Thoracic aorta (tissue), 2 donors: ENCODE measurements around the gene SAMD4A. TPM values are rescaled to one million over a fixed set of nuclear protein-coding genes. Genes with fewer than 3 reads are reported as not detected.

Source experiments
- ATAC-seq: fragments of 150-250 bp; one replicate; pipeline ENCODE4 v1.8.0; 2017; ENCODE audit warnings: low read depth; ENCODE audit not compliant: insufficient number of reproducible peaks, low FRiP score
- DNase-seq: peaks from one replicate; pipeline ENCODE4 v3.0.0-alpha.2; 2020; ENCODE audit warnings: low spot score
- H3K27ac ChIP-seq, 2 donors: fragments of 200-600 bp; sonication (generic); 1 replicate in 1 of 2; 2 replicates in 1 of 2; pipeline ENCODE4 v1.5.1; 2016; ENCODE audit warnings: mild to moderate bottlenecking in 2 of 2, moderate library complexity in 2 of 2
- H3K27me3 ChIP-seq: fragments of 200-600 bp; sonication (generic); replicated peaks from 2 replicates; pipeline ENCODE4 v1.6.0; 2016; ENCODE audit warnings: mild to moderate bottlenecking; ENCODE audit not compliant: insufficient read depth
- H3K36me3 ChIP-seq: fragments of 200-600 bp; sonication (generic); one replicate; pipeline ENCODE4 v1.5.1; 2016
- H3K4me1 ChIP-seq, 2 donors: fragments of 200-600 bp; sonication (generic); 1 replicate in 1 of 2; 2 replicates in 1 of 2; pipeline versions ENCODE4 v1.5.1 to v1.6.0; 2016; ENCODE audit warnings: low read depth in 2 of 2, mild to moderate bottlenecking in 1 of 2; ENCODE audit not compliant: control insufficient read depth in 1 of 2
- H3K4me3 ChIP-seq: fragments of 200-600 bp; sonication (generic); 2 replicates; pipeline ENCODE4 v1.5.1; 2016; ENCODE audit warnings: mild to moderate bottlenecking
- H3K9me3 ChIP-seq: fragments of 200-600 bp; sonication (generic); 2 replicates; pipeline ENCODE4 v1.5.1; 2016
- total RNA-seq, 2 donors: library from RNA; depleted of rRNA; stranded (reverse); fragments of >200 nt; gene quantifications; one replicate each; pipeline versions ENCODE4 v1.1.0 to v1.2.3, GENCODE V29; 2016
- TF ChIP-seq, protein P1 (sequence below): fragments of 200-600 bp; sonication (generic); IDR thresholded peaks from one replicate; pipeline ENCODE4 v1.5.1; 2019; ENCODE audit warnings: antibody characterized with exemption

Gene SAMD4A
- total RNA-seq, 2 donors from 2014 or later: 142 to 172 TPM

GRCh38 chr14:54538055-54538454 is 28.9 kb upstream of the SAMD4A start:
- DNase-seq: no peak
- H3K27ac ChIP-seq: no peak overlapping the region
- H3K9me3 ChIP-seq: no peaks in the 10 kb centered on the region
- peaks cover 7% of the 10 kb centered on the region for H3K36me3 ChIP-seq
- no peaks in the 10 kb centered on the region for H3K27me3 ChIP-seq
- H3K4me1 ChIP-seq: no peaks in the 10 kb centered on the region
- TF ChIP-seq, protein P1, sequence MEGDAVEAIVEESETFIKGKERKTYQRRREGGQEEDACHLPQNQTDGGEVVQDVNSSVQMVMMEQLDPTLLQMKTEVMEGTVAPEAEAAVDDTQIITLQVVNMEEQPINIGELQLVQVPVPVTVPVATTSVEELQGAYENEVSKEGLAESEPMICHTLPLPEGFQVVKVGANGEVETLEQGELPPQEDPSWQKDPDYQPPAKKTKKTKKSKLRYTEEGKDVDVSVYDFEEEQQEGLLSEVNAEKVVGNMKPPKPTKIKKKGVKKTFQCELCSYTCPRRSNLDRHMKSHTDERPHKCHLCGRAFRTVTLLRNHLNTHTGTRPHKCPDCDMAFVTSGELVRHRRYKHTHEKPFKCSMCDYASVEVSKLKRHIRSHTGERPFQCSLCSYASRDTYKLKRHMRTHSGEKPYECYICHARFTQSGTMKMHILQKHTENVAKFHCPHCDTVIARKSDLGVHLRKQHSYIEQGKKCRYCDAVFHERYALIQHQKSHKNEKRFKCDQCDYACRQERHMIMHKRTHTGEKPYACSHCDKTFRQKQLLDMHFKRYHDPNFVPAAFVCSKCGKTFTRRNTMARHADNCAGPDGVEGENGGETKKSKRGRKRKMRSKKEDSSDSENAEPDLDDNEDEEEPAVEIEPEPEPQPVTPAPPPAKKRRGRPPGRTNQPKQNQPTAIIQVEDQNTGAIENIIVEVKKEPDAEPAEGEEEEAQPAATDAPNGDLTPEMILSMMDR: no peak
- no peak overlapping the region for H3K4me3 ChIP-seq
- no peak for ATAC-seq

GRCh38 chr14:54547583-54547982 is 19.3 kb upstream of the SAMD4A start:
- Histone ChIP-seq H3K9me3 (no peaks in the 10 kb centered on the region), H3K4me1 (no peaks in the 10 kb centered on the region), H3K27me3 (no peaks in the 10 kb centered on the region), H3K27ac (no peak overlapping the region), H3K36me3 (no peaks in the 10 kb centered on the region), H3K4me3 (no peak overlapping the region)
- ATAC-seq: no peak
- no peak for DNase-seq
- TF ChIP-seq, protein P1: no peak

DNA sequence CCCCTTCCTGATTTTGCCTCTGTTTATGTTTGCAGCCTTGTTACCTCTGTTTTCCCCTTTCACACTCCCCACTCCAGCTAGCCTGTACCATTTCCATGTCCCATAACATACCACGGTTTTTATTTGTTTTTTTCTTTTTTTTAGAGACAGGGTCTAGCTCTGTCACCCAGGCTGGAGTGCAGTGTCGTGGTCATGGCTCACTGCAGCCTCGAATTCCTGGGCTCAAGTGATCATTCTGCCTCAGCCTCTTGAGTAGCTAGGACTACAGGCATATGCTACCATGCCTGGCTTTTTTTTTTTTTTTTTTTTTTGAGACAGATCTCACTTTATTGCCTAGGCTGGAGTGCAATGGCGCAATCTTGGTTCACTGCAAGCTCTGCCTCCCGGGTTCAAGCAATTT is 18.4 kb upstream of the SAMD4A start:
- no peak overlapping the region for H3K27ac ChIP-seq
- no peaks in the 10 kb centered on the region for H3K4me1 ChIP-seq
- ATAC-seq (no peak), DNase-seq (no peak)
- TF ChIP-seq, protein P1: no peak
- H3K9me3 ChIP-seq: no peaks in the 10 kb centered on the region
- no peaks in the 10 kb centered on the region for H3K36me3 ChIP-seq
- no peak overlapping the region for H3K4me3 ChIP-seq
- no peaks in the 10 kb centered on the region for H3K27me3 ChIP-seq

GRCh38 chr14:54549862-54550261 is 17.1 kb upstream of the SAMD4A start:
- no peaks in the 10 kb centered on the region for H3K36me3 ChIP-seq
- no peaks in the 10 kb centered on the region for H3K4me1 ChIP-seq
- TF ChIP-seq, protein P1: no peak
- DNase-seq: no peak
- H3K27ac ChIP-seq: no peak overlapping the region
- no peaks in the 10 kb centered on the region for H3K27me3 ChIP-seq
- no peak overlapping the region for H3K4me3 ChIP-seq
- no peaks in the 10 kb centered on the region for H3K9me3 ChIP-seq
- ATAC-seq: no peak

DNA sequence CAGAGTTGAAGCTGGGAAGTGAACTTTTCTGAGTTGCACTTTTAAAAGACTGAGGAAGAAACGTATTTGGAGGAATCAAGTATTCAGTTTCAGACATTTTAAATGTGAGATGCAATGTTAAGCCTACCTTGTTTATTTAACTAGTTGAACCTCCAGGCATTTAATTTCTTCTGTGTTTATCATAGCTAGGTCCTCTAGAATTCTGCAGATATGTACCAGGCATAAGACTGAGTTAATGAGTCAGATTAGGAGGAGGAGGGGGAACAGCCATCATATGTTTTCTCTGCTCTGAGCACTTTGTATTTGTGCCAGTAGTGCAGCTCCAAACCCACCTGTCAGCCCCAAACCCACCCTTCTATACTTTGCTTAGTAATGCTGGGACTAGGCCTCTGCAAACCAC is 16.4 kb upstream of the SAMD4A start:
- H3K4me1 ChIP-seq: no peaks in the 10 kb centered on the region
- DNase-seq: no peak
- TF ChIP-seq, protein P1: no peak

More for the DNA sequence above, 16.4 kb upstream of the SAMD4A start:
- H3K4me3 ChIP-seq: no peak overlapping the region
- H3K27ac ChIP-seq: no peak overlapping the region
- no peaks in the 10 kb centered on the region for H3K27me3 ChIP-seq
- no peaks in the 10 kb centered on the region for H3K36me3 ChIP-seq
- ATAC-seq: no peak
- H3K9me3 ChIP-seq: no peaks in the 10 kb centered on the region
